NCI-H748 (cell line): ENCODE data around the gene RHBDL2.
"Not testable (repeated sequence)": the region's sequence is repeated elsewhere in the genome, so short reads cannot be mapped to it uniquely, and the experiment has no call there.

ENCODE experiments used
- DNase-seq: peaks from one replicate; lab custom pipeline; 2025; ENCODE audit not compliant: unreplicated experiment; lab: John Stamatoyannopoulos, UW

The RHBDL2 gene

GRCh38 chr1:38938722-38939260 is 2.8 kb downstream of the RHBDL2 start:
- DNase-seq = no peak

GRCh38 chr1:38932571-38932970 is 9.1 kb downstream of the RHBDL2 start:
- DNase-seq = no peak

- peak; percentile 52 for DNase-seq
Observed at GRCh38 chr1:38929476-38929875, 12.2 kb downstream of the RHBDL2 start.

GRCh38 chr1:38929054-38929453 is 12.6 kb downstream of the RHBDL2 start:
- DNase-seq = no peak

GRCh38 chr1:38926091-38926490 is 15.5 kb downstream of the RHBDL2 start:
- DNase-seq = no peak

GRCh38 chr1:38925391-38925790 is 16.2 kb downstream of the RHBDL2 start:
- DNase-seq = no peak

GRCh38 chr1:38923607-38924006 is 18.0 kb downstream of the RHBDL2 start:
- DNase-seq = no peak

GRCh38 chr1:38919130-38919529 is 22.5 kb downstream of the RHBDL2 start:
- peak; percentile 7 for DNase-seq

- no peak for DNase-seq
Observed at GRCh38 chr1:38918568-38918967, 23.1 kb downstream of the RHBDL2 start.

- DNase-seq = no peak
Observed at GRCh38 chr1:38917772-38918171, 23.9 kb downstream of the RHBDL2 start.

- no peak for DNase-seq
Observed at GRCh38 chr1:38917337-38917736, 24.3 kb downstream of the RHBDL2 start.

- DNase-seq = no peak
Observed at GRCh38 chr1:38915352-38915948, 26.2 kb downstream of the RHBDL2 start.

- not testable (repeated sequence) for DNase-seq
Observed at GRCh38 chr1:38914908-38915307, 26.7 kb downstream of the RHBDL2 start.

- DNase-seq = no peak
Observed at GRCh38 chr1:38908821-38909220, 32.8 kb downstream of the RHBDL2 start.

- no peak for DNase-seq
Observed at GRCh38 chr1:38905985-38906384, 35.6 kb downstream of the RHBDL2 start.

- DNase-seq = no peak
Observed at GRCh38 chr1:38899560-38899959, 42.1 kb downstream of the RHBDL2 start.

- no peak for DNase-seq
Observed at GRCh38 chr1:38898653-38899230, 42.9 kb downstream of the RHBDL2 start.

GRCh38 chr1:38896169-38896568 is 45.5 kb downstream of the RHBDL2 start:
- no peak for DNase-seq

- no peak for DNase-seq
Observed at GRCh38 chr1:38892976-38893375, 48.7 kb downstream of the RHBDL2 start.

- DNase-seq = no peak
Observed at GRCh38 chr1:38891753-38892152, 49.9 kb downstream of the RHBDL2 start.

GRCh38 chr1:38889589-38889988 is 52.0 kb downstream of the RHBDL2 start:
- DNase-seq = no peak

GRCh38 chr1:38888423-38889333 is 53.0 kb downstream of the RHBDL2 start:
- no peak for DNase-seq
